CD4-positive, alpha-beta memory T cell (primary cell): Measurements from ENCODE around the gene APOL6. TPM values are rescaled to one million over a fixed set of nuclear protein-coding genes. Genes with fewer than 3 reads are reported as not detected.

Experiments
- CTCF ChIA-PET: fragments of 350-600 bp; sonication (Branson Sonifier 250); formaldehyde crosslinking; loops from one replicate; lab custom pipeline; 2021; ENCODE audit warnings: inconsistent platforms; ENCODE audit not compliant: partially characterized antibody; lab: Charles Lee
- POLR2A ChIA-PET: fragments of 350-600 bp; sonication (Branson Sonifier 250); formaldehyde crosslinking; loops from one replicate; lab custom pipeline; 2021; ENCODE audit not compliant: partially characterized antibody; lab: Charles Lee
- DNase-seq, 5 donors: peaks; one replicate each; pipeline versions ENCODE4 v3.0.0 to v3.0.0-alpha.2; 2020 to 2022; ENCODE audit warnings: mixed read lengths in 1 of 5
- H3K27ac ChIP-seq: one replicate; pipeline ENCODE4 v1.7.0; 2013; ENCODE audit warnings: low read depth, low read length
- H3K27me3 ChIP-seq: 2 replicates; pipeline ENCODE4 v1.7.0; 2013; ENCODE audit warnings: mild to moderate bottlenecking, low read length, moderate library complexity; ENCODE audit not compliant: insufficient read depth
- H3K36me3 ChIP-seq: 2 replicates; pipeline ENCODE4 v1.7.0; 2013; ENCODE audit warnings: mild to moderate bottlenecking, low read length, moderate library complexity; ENCODE audit not compliant: insufficient read depth
- H3K4me1 ChIP-seq: 2 replicates; pipeline ENCODE4 v1.7.0; 2013; ENCODE audit warnings: mild to moderate bottlenecking, low read length, moderate library complexity; ENCODE audit not compliant: insufficient read depth
- H3K4me3 ChIP-seq, 2 donors: one replicate each; pipeline ENCODE4 v1.7.0; 2013; ENCODE audit warnings: low read length in 2 of 2, mild to moderate bottlenecking in 1 of 2
- H3K9me3 ChIP-seq, 2 donors: one replicate each; pipeline ENCODE4 v1.7.0; 2013; ENCODE audit warnings: low read length in 2 of 2, control low read depth in 1 of 2; ENCODE audit not compliant: control insufficient read depth in 1 of 2
- H3K27ac Mint-ChIP-seq, 7 donors: one replicate each; pipeline ENCODE4 v1.8.0; 2020 to 2021; ENCODE audit warnings: mixed read lengths in 7 of 7, mild to moderate bottlenecking in 6 of 7, inconsistent platforms in 3 of 7, moderate library complexity in 3 of 7
- H3K27me3 Mint-ChIP-seq, 2 donors: one replicate each; pipeline ENCODE4 v1.8.0; 2020 to 2021; ENCODE audit warnings: mixed read lengths in 2 of 2
- H3K36me3 Mint-ChIP-seq, 2 donors: one replicate each; pipeline ENCODE4 v1.8.0; 2020 to 2021; ENCODE audit warnings: mixed read lengths in 2 of 2, inconsistent platforms in 1 of 2, mild to moderate bottlenecking in 1 of 2
- H3K4me1 Mint-ChIP-seq, 4 donors: one replicate each; pipeline ENCODE4 v1.8.0; 2020 to 2021; ENCODE audit warnings: mixed read lengths in 4 of 4, mild to moderate bottlenecking in 1 of 4
- H3K4me3 Mint-ChIP-seq, 8 donors: one replicate each; pipeline ENCODE4 v1.8.0; 2020 to 2021; ENCODE audit warnings: mixed read lengths in 8 of 8, mild to moderate bottlenecking in 7 of 8, moderate library complexity in 6 of 8, inconsistent platforms in 3 of 8
- H3K9me3 Mint-ChIP-seq, 8 donors: one replicate each; pipeline ENCODE4 v1.8.0; 2020 to 2021; ENCODE audit warnings: mixed read lengths in 8 of 8, mild to moderate bottlenecking in 5 of 8, inconsistent platforms in 3 of 8, moderate library complexity in 1 of 8
- intact Hi-C: fragments of 100-400 bp; cut with micrococcal nuclease; formaldehyde crosslinking; loops from one replicate; pipeline ENCODE4 v1.15.1; 2023
- polyA plus RNA-seq, 2 donors: library from polyadenylated mRNA; unstranded; fragments of 300-500 nt; fragmentation: Illumina TruSeq; gene quantifications; one replicate each; pipeline ENCODE4 v1.2.3, GENCODE V29; 2021
- total RNA-seq, 2 experiments: library from RNA; stranded (reverse); gene quantifications; one replicate each; pipeline ENCODE4 v1.2.3, GENCODE V29; 2021

APOL6 gene
- total and polyA plus RNA-seq, 4 experiments from 2014 or later, result 8.5 to 52.0 (median 37.3) TPM

DNA sequence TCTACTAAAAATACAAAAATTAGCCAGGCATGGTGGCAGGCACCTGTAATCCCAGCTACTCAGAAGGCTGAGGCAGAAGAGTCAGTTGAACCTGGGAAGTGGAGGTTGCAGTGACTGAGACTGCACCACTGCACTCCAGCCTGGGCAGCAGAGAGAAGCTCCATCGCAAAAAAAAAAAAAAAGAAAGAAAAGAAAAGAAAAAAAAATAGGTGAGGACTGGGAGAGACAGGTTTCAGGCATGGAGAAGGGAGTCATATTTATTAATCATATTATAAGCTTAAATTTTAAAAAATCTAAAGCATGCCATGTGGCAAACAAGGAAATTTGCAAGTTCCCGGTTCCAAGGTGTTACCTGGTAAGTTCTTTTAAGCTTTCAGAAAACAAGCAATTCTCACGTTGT is 69.3 kb downstream of the APOL6 start, which contains the start of gene APOL5:
TSS of gene APOL5 (plus strand) at position 301 of the 400 bp plus-strand sequence. CDS start at position 301, 0 bp downstream.
- H3K36me3 Mint-ChIP-seq, result peaks cover 1 to 4% of the 10 kb centered on the region in 2 donors
- POLR2A ChIA-PET, result no interaction called here
- H3K36me3 ChIP-seq, result no peaks in the 10 kb centered on the region
- no peaks in the 10 kb centered on the region for H3K4me1 ChIP-seq
- H3K4me3 Mint-ChIP-seq, result no peak within 1 kb of the TSS
- H3K4me1 Mint-ChIP-seq, result no peaks in the 10 kb centered on the region
- peaks cover 2 to 13% (median 7%) of the 10 kb centered on the region in 8 donors for H3K9me3 Mint-ChIP-seq
- DNase-seq, result no peak
- H3K27me3 ChIP-seq, result no peaks in the 10 kb centered on the region
- no peaks in the 10 kb centered on the region for H3K9me3 ChIP-seq
- intact Hi-C loops, result no loop called here
- H3K4me3 ChIP-seq, result no peak within 1 kb of the TSS
- H3K27ac ChIP-seq, result no peak within 1 kb of the TSS
- CTCF ChIA-PET, result no interaction called here
- H3K27ac Mint-ChIP-seq, result no peak within 1 kb of the TSS
- H3K27me3 Mint-ChIP-seq, result peaks cover 14 to 22% of the 10 kb centered on the region in 2 donors

Other genes starting within 250 kb of the APOL6 start
- 10 to 100 TPM; 48.5 to 58.1 TPM for gene MCM5, start 248.3 kb upstream of the APOL6 start, total RNA-seq
- 10 to 100 TPM; 22.0 to 26.9 TPM for gene MCM5, start 248.3 kb upstream of the APOL6 start, polyA plus RNA-seq
- gene RASD2, start 107.6 kb upstream of the APOL6 start, total RNA-seq, result not detected
- gene RASD2, start 107.6 kb upstream of the APOL6 start, polyA plus RNA-seq, result under 1 TPM in 1 of 2 donors, not detected in 1; 0.13 TPM
- gene MB, start 31.1 kb upstream of the APOL6 start, total RNA-seq, result not detected
- not detected for gene MB, start 31.1 kb upstream of the APOL6 start, polyA plus RNA-seq
- gene APOL5, start 69.4 kb downstream of the APOL6 start, total RNA-seq, result not detected
- not detected for gene APOL5, start 69.4 kb downstream of the APOL6 start, polyA plus RNA-seq